Jurkat, Clone E6-1 (cell line): ENCODE data around the gene MLKL.
A peak's percentile ranks its signal among the peaks of the same experiment; 100 is the strongest.
"Not testable (repeated sequence)": the region's sequence is repeated elsewhere in the genome, so short reads cannot be mapped to it uniquely, and the experiment has no call there.

Experiments
- DNase-seq: peaks from one replicate; pipeline ENCODE4 v3.0.0-alpha.2; 2011; ENCODE audit warnings: low read depth, low spot score
- H3K4me3 ChIP-seq: 2 replicates; pipeline ENCODE4 v1.5.1; 2011; ENCODE audit warnings: mild to moderate bottlenecking, low read length, control low read depth, moderate library complexity

MLKL gene

GRCh38 chr16:74660383-74660782 lies 40.3 kb downstream of the MLKL start:
- H3K4me3 ChIP-seq, result no peak overlapping the region
- no peak for DNase-seq

DNA sequence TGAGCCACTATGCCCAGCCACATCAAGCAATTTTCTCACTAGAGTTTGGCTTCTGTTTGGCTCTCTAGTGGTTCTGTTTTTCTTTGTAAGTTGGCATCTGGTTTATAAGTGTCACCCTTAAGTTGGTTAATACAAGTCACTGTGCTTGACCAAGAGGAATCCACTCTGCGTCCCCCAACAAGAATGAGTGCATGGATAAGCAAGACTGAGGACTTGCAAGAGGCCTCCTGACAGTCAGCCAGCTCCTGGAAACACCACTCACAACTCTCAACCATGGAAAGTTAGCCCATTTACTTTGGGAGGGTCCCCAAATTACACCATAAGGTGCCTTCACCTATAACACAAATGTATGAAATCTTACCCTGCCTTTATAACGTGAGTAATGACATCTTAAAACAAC lies 41.6 kb downstream of the MLKL start:
- H3K4me3 ChIP-seq, result no peak overlapping the region
- no peak for DNase-seq

GRCh38 chr16:74657870-74658642 lies 42.6 kb downstream of the MLKL start:
- no peak overlapping the region for H3K4me3 ChIP-seq
- no peak for DNase-seq

- no peak overlapping the region for H3K4me3 ChIP-seq
- no peak for DNase-seq
These were observed 46.1 kb downstream of the MLKL start for GRCh38 chr16:74654536-74655050.

DNA sequence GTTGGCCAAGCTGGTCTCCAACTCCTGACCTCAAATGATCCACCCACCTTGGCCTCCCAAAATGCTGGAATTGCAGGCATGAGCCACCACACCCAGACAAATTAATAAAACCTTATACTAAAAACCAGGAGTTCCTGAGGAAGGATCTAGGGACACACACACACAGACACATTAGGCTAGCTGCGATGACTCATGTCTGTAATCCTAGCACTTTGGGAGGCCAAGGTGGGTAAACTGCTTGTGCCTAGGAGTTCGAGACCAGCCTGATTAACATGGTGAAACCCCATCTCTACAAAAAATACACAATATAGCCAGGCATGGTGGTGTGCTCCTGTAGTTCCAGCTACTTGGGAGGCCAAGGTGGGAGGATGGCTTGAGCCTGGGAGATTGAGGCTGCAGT lies 47.8 kb downstream of the MLKL start:
- not testable (repeated sequence) for H3K4me3 ChIP-seq, DNase-seq

- H3K4me3 ChIP-seq, result no peak overlapping the region
- no peak for DNase-seq
These were observed 48.4 kb downstream of the MLKL start for GRCh38 chr16:74652249-74652648.

- H3K4me3 ChIP-seq, result no peak overlapping the region
These were observed 48.8 kb downstream of the MLKL start for GRCh38 chr16:74651841-74652240.

DNA sequence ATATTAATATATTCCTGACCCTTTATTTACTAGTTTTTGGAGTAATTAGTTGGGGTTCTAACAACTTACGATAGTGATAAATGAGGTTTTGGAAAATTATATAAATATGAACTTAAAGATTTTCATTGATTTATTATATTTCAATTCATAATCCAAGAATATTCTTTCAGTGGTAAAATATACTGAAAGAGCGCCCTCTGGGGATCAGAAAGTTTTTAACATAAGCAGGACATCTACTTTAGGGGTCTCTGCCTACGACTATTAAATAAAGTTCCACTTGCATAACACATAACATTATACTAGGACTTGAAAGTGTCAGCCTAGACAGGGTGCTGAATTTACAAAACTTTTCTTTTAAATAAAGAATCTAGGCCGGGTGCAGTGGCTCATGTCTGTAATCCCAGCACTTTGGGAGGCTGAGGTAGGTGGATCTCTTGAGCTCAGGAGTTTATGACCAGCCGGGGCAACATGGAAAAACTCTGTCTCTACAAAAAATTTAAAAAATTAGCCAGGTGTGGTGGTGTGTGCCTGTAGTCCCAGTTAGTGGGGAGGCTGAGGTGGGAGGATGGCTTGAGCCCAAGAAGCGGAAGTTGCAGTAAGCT lies 49.6 kb downstream of the MLKL start:
- DNase-seq, result peak; percentile 19
- no peak overlapping the region for H3K4me3 ChIP-seq

More at GRCh38 chr16:74651841-74652240, 48.8 kb downstream of the MLKL start:
- DNase-seq, result no peak

DNA sequence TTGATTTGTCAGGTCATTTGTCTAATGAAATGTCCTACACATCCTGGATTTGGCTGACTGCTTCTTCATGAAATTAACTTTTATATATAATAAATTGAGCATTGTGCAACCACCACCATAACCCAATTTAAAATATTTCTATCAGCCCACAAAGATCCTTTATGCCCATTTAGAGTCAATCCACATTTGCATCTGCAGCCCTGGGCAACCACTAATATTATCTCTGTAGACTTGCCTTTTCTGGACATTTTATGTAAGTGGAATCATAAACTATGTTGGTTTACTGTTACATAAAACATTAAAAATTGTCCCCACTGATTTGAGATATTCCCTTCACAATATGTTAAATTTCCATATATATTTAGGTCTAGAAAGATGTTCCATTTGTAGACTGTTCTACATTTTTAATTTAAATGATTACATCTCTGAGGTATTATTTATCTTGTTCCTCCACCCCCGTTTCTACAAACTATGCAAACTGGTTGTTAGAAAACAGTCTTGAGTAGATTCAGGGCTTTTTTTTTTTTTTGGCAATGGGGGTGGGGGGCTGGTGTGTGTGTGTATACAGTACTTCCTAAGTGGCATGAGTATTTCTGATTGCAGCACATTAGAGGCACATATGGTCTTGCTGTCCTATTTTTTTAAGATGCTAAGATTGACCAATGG lies 50.7 kb downstream of the MLKL start:
- H3K4me3 ChIP-seq, result no peak overlapping the region
- no peak for DNase-seq

GRCh38 chr16:74641969-74642368 lies 58.7 kb downstream of the MLKL start:
- DNase-seq, result no peak
- no peak overlapping the region for H3K4me3 ChIP-seq

DNA sequence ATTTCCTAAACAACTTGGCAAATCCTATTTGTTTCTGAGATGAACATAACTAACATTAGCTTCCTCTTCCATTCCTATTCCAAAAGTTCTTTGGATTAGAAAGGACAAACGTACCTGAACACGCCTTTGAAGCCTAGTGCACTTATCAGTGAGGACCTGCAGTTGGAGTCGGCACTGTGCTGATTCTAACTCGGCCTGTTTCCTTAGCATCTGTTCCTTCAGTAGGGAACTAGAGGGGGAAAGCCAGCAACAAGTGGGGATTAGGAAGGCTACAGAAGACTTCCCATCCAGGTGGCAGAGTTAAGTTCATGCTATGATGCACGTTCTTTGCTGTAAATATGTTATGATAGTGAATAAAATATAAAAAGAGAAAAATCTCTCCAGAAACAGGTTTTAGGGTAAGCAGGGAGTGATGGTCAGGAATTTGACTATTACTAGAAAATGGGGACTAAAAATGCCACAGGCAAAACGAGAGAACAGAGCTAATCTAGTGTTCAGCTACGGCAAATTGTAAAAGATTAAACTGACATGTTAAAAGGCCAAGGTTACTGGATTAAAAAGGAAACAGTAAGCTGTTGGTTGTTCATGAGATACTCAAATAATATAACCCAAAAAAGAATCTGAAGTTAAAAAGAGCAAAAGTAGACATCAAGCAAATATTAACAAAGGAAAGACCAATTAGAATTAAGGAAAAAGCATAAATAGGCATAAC lies 62.8 kb downstream of the MLKL start:
- no peak for DNase-seq

GRCh38 chr16:74635303-74635702 lies 65.4 kb downstream of the MLKL start:
- DNase-seq, result no peak
- no peak overlapping the region for H3K4me3 ChIP-seq

More for the DNA sequence above, 62.8 kb downstream of the MLKL start:
- H3K4me3 ChIP-seq, result no peak overlapping the region

GRCh38 chr16:74633686-74634085 lies 67.0 kb downstream of the MLKL start:
- no peak overlapping the region for H3K4me3 ChIP-seq
- no peak for DNase-seq

GRCh38 chr16:74627506-74628220 lies 73.0 kb downstream of the MLKL start:
- no peak for DNase-seq
- no peak overlapping the region for H3K4me3 ChIP-seq

DNA sequence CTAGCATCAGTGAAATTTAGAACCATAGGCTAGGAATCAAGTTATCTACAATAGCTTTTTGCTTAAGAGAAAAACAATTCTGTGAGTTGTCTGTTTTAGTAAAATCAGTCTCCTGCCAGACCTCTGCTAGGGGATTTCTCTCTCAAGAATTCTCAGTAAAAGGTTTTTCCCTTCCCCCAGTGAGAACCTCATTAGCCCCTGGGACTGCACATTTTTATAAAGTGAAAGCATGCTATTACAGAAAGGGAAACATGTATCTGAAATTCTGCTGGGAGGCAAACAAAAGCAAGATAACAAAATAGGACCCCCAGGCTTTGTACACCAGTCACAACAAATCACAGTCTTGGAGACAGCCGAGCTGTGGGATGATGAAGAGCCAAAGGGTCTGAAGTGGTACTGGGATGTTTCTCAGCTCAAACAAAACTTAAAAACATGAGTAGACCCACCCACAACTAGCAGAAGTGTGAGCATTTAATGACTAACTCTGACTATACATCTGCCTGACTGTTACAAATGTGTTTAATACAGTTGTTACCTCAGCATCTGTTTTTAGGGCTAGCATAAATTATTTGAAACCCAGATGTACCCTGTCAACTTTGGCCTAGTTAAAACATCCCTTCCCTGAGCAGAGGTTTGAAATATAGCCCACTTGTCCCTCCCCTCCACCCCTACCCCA lies 73.8 kb downstream of the MLKL start:
- DNase-seq, result no peak
- no peak overlapping the region for H3K4me3 ChIP-seq

- no peak for DNase-seq
- no peak overlapping the region for H3K4me3 ChIP-seq
These were observed 74.9 kb downstream of the MLKL start for GRCh38 chr16:74625500-74626350.

- H3K4me3 ChIP-seq, result no peak overlapping the region
- no peak for DNase-seq
These were observed 76.8 kb downstream of the MLKL start for GRCh38 chr16:74623839-74624235.
